ENCODE measurements around the gene NATD1.
"Not testable (repeated sequence)": the region's sequence is repeated elsewhere in the genome, so short reads cannot be mapped to it uniquely, and the experiment has no call there.

The NATD1 gene

DNA sequence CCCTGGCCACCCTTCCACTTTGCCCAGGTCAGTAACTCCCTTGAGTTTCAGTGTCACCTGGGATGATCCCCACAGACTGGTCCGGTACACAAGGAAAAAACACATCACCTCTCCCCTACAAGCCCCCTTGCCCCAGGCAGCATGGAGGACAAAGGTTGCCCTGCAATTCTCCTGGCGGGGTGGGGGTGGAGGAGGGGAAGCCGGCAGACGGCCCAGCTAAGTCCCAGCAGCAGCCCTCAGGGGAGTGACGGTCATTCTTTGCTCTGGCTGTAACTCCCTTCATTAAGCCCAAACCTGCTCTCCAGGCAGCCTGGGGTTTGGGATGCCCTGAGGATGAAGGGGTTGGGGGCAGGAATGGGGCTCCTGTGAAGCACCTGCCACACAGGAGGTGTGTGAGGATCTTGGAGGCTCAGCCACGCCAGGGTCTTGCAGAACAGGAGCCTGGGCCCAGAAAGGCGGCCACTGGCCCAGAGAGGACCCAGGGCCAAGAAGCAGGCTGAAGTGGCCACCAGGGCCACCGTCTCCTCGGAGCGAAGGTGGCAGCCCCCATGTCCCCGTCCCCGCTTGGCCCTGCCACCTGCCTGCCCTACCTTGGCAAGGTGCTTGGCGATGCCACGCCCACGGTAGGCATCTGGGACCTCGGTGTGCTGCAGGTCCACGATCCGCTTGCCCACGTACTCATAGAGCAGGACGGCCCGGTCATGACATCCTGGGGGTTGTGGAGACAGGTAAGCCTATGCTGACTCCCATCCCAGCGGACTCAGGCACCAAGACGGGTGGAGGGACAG is 9.5 kb downstream of the NATD1 start:
- no peak for DNase-seq

- no peak for DNase-seq
Measured at GRCh38 chr17:21242780-21243515, 10.3 kb downstream of the NATD1 start.

- no peak for DNase-seq
Measured at GRCh38 chr17:21242026-21242697, 11.0 kb downstream of the NATD1 start.

GRCh38 chr17:21241564-21241963 is 11.6 kb downstream of the NATD1 start:
- no peak for DNase-seq

GRCh38 chr17:21240369-21241055 is 12.7 kb downstream of the NATD1 start:
- no peak for DNase-seq

DNA sequence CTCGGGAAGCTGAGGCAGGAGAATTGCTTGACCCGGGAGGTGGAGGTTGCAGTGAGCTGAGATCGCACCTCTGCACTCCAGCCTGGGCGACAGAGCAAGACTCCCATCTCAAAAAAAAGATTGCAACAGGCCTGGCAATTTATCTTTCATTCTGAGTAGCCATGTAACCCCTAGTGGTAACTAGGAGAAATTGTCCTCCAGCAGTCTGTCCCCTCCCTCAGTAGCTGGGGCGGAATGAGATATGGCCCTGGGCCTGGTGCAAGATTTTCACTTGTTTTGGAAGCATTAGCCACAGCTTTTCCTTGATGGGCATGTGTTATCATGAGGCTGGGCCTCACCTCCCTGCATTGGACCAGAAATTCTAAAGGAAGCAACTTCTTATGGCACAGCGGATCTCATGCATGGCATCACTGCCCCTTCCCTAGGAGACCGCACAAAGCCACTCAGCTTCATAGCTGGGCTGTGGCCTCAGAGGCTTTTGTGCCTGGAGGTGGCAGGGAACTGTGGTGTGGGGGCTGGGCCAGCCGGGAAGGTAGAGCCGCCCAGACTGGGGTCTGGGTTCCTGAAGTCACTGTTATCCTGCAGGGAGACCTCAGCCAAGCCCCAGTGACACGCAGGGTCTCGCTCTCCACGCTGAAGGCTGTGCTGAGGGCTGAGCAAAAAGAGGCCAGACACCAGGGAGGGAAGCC is 13.4 kb downstream of the NATD1 start:
- no peak for DNase-seq

DNA sequence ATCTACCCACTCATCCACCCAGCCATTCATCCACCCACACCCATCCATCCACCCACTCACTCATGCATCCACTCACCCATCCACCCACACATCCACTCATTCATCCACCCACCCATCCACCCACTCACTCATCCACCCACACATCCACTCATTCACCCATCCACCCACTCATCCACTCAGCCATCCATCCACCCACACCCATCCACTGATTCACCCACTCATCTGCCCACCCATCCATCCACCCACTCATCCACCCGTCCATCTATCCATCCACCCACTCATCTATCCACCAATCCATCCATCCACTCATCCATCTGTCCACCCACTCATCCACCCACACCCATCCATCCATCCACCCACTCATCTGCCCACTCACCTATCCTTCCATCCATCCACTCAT is 17.3 kb downstream of the NATD1 start:
- no peak for DNase-seq

DNA sequence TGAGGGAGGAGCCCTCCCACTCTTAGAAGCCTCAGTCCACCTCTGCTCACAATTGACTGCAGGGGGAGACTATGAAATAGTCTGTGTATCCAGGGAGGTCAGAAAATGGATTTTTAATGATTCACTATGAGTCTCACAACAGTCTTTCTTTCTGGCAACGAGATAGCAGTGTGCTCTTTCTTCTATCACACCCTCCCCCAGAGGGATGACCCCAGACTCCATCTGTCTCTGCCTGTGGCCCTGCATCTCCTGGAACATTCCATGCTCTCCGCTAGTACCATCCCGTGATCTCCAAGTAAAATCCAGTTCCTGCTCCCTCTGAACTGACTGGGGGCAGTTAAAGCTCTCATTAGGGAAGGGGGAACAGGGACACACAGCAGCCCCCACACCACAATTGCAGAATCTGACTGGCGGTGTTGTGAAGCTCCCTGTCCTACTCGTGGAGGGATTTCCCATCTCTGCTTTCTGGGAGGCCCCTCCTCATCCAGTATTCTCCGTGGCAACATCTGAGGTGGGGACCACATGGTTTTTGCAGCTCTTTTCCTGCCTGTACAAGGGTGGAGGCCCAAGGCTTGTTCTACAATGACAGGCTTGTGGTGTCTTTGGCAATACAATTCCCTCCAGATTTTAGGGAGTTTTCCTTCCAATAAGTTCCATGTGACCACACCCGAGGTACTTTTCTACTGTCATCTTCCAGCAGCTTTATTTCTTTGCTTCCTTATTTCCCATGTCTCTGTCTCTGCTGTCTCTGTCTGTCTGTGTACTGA is 19.4 kb downstream of the NATD1 start:
- no peak for DNase-seq

- DNase-seq = no peak
Measured at GRCh38 chr17:21232033-21232749, 21.0 kb downstream of the NATD1 start.

- DNase-seq = no peak
Measured at GRCh38 chr17:21231533-21231932, 21.7 kb downstream of the NATD1 start.

DNA sequence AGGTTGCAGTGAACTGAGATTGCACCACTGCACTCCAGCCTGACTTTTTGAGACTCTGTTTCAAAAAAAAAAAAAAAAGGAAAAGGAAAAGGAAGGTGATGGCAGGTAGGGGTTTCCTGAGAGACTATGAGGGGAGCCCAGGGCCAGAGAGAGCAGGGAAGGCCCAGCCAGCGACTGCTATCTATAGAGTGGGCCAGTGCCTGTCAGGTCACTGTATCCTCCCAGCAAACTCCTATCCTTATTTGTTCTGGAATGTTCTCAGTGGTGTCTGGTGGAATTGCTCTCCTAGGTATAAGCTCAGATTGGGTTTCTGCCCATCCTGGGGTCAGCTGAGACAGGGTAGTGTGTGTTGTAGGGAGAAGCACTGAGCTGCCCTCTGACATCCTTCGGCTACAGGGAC is 24.4 kb downstream of the NATD1 start:
- DNase-seq = no peak

GRCh38 chr17:21228111-21228510 is 25.1 kb downstream of the NATD1 start:
- DNase-seq = no peak

- not testable (repeated sequence) for DNase-seq
Measured at GRCh38 chr17:21227277-21227676, 25.9 kb downstream of the NATD1 start.

GRCh38 chr17:21223086-21223485 is 30.1 kb downstream of the NATD1 start:
- no peak for DNase-seq

GRCh38 chr17:21218831-21219380 is 34.3 kb downstream of the NATD1 start:
- DNase-seq = no peak

GRCh38 chr17:21218101-21218500 is 35.1 kb downstream of the NATD1 start:
- DNase-seq = no peak

- DNase-seq = no peak
Measured at GRCh38 chr17:21217346-21217745, 35.9 kb downstream of the NATD1 start.

- no peak for DNase-seq
Measured at GRCh38 chr17:21215935-21216334, 37.3 kb downstream of the NATD1 start.

DNA sequence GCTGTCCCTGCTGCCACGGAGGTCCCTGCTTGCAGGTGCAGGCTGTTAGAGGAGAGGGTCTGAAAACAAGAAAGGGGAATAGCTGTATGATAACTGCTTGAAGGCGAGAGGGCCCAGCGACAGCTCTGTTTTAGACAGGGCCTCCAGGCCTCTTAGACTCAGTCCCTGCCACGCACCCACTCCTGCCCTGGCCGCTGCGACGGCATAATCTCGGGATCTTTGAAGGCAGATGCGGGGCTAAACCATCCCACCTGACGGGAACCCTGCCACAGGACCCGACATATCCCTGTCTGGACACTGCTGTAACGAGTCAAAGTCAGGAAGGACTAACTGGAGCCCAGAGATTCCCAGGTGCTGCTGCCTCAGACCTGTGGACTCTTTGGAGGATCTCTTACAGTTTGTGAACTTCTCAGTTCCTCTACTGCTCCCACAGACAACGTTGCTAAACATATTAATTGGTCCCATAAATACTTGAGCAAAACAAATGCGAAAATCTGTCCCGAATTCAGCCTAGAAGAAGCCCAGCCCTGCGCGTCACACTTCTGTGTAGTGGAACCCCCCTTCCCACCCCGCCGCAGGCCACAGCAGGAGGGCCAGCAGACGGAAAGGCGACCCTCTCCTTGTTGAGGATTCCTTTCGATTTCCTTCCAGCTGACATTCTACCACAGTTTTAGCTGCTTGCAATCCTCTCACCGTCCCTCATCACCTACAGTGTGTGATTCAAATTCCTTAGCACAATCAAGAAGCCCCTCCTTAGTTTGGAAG is 38.3 kb downstream of the NATD1 start:
- no peak for DNase-seq
